Liver (tissue), 3 donors: ENCODE measurements around the gene GLUD1.
"Not testable (repeated sequence)": the region's sequence is repeated elsewhere in the genome, so short reads cannot be mapped to it uniquely, and the experiment has no call there.

ENCODE experiments used
- CTCF ChIP-seq: fragments of 150-350 bp; IDR thresholded peaks from 2 replicates; pipeline ENCODE4 v1.5.1; 2017; ENCODE audit warnings: improper control_type of control experiment, low read depth, low read length; ENCODE audit not compliant: missing input control
- EGR1 ChIP-seq, 2 donors: IDR thresholded peaks; 2 replicates each; pipeline ENCODE4 v1.6.1; 2016 to 2018; ENCODE audit warnings: antibody characterized with exemption in 2 of 2, low read depth in 2 of 2
- GABPA ChIP-seq, 2 donors: IDR thresholded peaks in 1 of 2; conservative IDR thresholded peaks in 1 of 2; 2 replicates each; pipeline ENCODE4 v1.6.1; 2016; ENCODE audit warnings: antibody characterized with exemption in 2 of 2, mild to moderate bottlenecking in 1 of 2, moderate library complexity in 1 of 2
- HNF4A ChIP-seq, 2 donors: conservative IDR thresholded peaks; 2 replicates each; pipeline ENCODE4 v1.6.1; 2016; ENCODE audit warnings: antibody characterized with exemption in 2 of 2, mild to moderate bottlenecking in 2 of 2
- JUND ChIP-seq, 2 donors: IDR thresholded peaks; 2 replicates each; pipeline ENCODE4 v1.6.1; 2016; ENCODE audit warnings: antibody characterized with exemption in 2 of 2
- MAX ChIP-seq: IDR thresholded peaks from 2 replicates; pipeline ENCODE4 v1.6.1; 2016; ENCODE audit warnings: antibody characterized with exemption
- RAD21 ChIP-seq, 2 donors: IDR thresholded peaks; 2 replicates each; pipeline ENCODE4 v1.6.1; 2016; ENCODE audit warnings: antibody characterized with exemption in 2 of 2, mild to moderate bottlenecking in 2 of 2
- REST ChIP-seq: IDR thresholded peaks from 2 replicates; pipeline ENCODE4 v1.6.1; 2016; ENCODE audit warnings: antibody characterized with exemption, mild to moderate bottlenecking
- YY1 ChIP-seq: IDR thresholded peaks from 2 replicates; pipeline ENCODE4 v1.6.1; 2016; ENCODE audit warnings: antibody characterized with exemption, mild to moderate bottlenecking
- TF ChIP-seq, protein P1 (sequence below): IDR thresholded peaks from 2 replicates; pipeline ENCODE4 v1.6.1; 2016; ENCODE audit warnings: antibody characterized with exemption
- TF ChIP-seq, protein P2 (sequence below): IDR thresholded peaks from 2 replicates; pipeline ENCODE4 v1.6.1; 2016; ENCODE audit warnings: antibody characterized with exemption
- donor health status: healthy.
- donor health status: healthy.

DNA sequence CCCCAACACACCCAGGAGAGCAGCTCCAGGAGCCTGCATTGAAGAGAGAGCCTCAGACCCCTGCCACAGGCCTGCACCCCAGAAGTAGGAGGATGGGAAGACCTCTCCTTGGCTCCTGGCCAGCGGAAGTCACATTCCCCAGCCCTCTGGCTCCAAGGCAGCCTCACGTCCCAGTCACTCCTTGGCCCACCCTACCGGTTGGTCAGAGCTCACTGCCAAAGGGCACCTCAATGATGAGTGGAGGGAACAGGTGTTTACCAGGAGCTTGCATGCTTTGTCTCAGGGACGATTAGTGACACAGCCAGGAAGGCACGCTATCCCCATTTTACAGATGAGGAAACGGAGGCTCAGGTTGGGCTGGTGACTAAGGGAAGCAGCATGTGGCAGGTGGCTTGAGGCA is 75.6 kb downstream of the GLUD1 start:
- TF ChIP-seq CTCF; JUND (IDR thresholded peaks at IDR 0.05); RAD21 (IDR thresholded peaks at IDR 0.05); MAX; HNF4A (conservative IDR thresholded peaks at IDR 0.05); REST; GABPA (IDR thresholded peaks at IDR 0.05 in 1 of 2, conservative IDR thresholded peaks at IDR 0.05 in 1 of 2); YY1; EGR1 (IDR thresholded peaks at IDR 0.05; ENCODE audit: low read depth in 2 of 2): not testable (repeated sequence)
- TF ChIP-seq, protein P1, sequence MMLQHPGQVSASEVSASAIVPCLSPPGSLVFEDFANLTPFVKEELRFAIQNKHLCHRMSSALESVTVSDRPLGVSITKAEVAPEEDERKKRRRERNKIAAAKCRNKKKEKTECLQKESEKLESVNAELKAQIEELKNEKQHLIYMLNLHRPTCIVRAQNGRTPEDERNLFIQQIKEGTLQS = not testable (repeated sequence)
- TF ChIP-seq, protein P2, sequence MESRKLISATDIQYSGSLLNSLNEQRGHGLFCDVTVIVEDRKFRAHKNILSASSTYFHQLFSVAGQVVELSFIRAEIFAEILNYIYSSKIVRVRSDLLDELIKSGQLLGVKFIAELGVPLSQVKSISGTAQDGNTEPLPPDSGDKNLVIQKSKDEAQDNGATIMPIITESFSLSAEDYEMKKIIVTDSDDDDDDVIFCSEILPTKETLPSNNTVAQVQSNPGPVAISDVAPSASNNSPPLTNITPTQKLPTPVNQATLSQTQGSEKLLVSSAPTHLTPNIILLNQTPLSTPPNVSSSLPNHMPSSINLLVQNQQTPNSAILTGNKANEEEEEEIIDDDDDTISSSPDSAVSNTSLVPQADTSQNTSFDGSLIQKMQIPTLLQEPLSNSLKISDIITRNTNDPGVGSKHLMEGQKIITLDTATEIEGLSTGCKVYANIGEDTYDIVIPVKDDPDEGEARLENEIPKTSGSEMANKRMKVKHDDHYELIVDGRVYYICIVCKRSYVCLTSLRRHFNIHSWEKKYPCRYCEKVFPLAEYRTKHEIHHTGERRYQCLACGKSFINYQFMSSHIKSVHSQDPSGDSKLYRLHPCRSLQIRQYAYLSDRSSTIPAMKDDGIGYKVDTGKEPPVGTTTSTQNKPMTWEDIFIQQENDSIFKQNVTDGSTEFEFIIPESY = not testable (repeated sequence)
